Activated naive CD8-positive, alpha-beta T cell (primary cell): ENCODE data around the gene COG5.

Experiments
- H3K27ac Mint-ChIP-seq: one replicate; pipeline ENCODE4 v1.8.0; 2021; ENCODE audit warnings: mixed read lengths
- H3K27me3 Mint-ChIP-seq: one replicate; pipeline ENCODE4 v1.8.0; 2021; ENCODE audit warnings: mixed read lengths
- H3K36me3 Mint-ChIP-seq: one replicate; pipeline ENCODE4 v1.8.0; 2021; ENCODE audit warnings: mixed read lengths
- H3K4me1 Mint-ChIP-seq: one replicate; pipeline ENCODE4 v1.8.0; 2021; ENCODE audit warnings: low read depth, mixed read lengths
- H3K4me3 Mint-ChIP-seq: one replicate; pipeline ENCODE4 v1.8.0; 2021; ENCODE audit warnings: mild to moderate bottlenecking, mixed read lengths
- H3K9me3 Mint-ChIP-seq: one replicate; pipeline ENCODE4 v1.8.0; 2021; ENCODE audit warnings: low read depth, mixed read lengths

Gene COG5

DNA sequence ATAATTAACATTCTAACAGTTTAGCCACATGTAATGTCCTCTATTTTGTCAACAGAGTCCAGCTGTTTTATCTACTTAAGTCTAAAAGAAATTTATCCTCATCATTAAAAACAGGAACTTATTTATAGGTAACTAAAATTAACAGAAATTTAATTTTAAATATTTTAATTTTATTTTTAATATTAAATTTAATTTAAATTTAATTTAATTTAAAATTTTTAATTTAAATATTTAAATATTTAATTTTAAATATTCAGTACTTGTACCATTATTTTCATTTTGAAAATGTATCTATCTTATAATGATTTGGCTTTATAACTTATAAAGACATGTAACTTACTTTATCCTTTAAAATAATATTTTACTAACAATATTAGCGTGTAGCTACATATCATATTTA, 94.9 kb downstream of the COG5 start:
- no peaks in the 10 kb centered on the region for H3K27me3 Mint-ChIP-seq
- no peaks in the 10 kb centered on the region for H3K9me3 Mint-ChIP-seq
- no peak overlapping the region for H3K4me3 Mint-ChIP-seq
- no peak overlapping the region for H3K27ac Mint-ChIP-seq
- H3K36me3 Mint-ChIP-seq: no peaks in the 10 kb centered on the region
- H3K4me1 Mint-ChIP-seq: peaks cover 7% of the 10 kb centered on the region

DNA sequence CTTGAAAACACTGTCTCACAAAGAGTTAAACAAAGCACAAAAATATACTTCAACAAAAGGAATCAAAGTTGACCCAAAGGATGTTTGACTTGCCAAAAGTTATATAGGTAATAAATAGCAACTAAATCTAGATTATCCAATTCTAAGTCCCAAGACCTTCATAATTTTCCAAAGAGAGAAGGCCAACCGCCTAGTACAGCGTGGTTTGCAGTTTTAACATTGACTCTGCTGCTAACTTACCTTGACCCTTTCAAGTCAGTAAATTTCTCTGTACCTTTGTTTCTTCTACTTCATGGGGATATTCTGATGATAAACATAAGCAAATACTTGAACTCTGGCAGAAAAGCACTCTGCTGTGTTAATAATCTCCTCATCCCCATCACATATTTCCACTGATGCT, 95.7 kb downstream of the COG5 start:
- no peak overlapping the region for H3K4me3 Mint-ChIP-seq
- no peaks in the 10 kb centered on the region for H3K36me3 Mint-ChIP-seq
- peaks cover 7% of the 10 kb centered on the region for H3K4me1 Mint-ChIP-seq
- H3K9me3 Mint-ChIP-seq: no peaks in the 10 kb centered on the region
- H3K27ac Mint-ChIP-seq: no peak overlapping the region
- H3K27me3 Mint-ChIP-seq: no peaks in the 10 kb centered on the region

DNA sequence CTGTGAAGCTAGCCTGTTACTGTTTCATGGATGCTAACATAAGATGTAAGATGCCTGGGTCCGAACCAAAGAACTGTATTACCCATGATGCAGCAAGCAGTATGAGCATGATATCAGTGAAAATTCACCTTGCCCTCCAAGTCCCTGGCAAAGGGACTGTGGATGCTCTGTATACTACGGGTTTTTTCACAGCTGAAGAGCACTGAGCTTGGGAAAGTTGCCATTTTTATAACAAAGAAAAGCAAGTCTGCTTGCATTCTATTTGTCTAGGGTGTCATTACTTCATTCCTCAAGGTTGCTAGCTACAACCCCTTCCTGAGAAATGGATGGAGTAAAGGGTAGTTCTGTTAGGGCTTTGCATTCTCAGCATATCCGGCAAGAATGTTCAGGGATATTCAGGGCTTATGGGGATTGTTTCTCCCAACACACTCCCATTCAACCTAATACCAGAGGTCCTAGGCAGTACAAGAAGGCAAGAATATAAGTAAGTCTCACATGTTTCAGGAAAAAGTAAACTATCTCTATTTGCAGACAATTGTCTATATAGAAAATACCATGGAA, 99.0 kb downstream of the COG5 start:
- H3K9me3 Mint-ChIP-seq: no peaks in the 10 kb centered on the region
- H3K4me1 Mint-ChIP-seq: peaks cover 5% of the 10 kb centered on the region
- no peak overlapping the region for H3K4me3 Mint-ChIP-seq
- no peaks in the 10 kb centered on the region for H3K36me3 Mint-ChIP-seq
- H3K27ac Mint-ChIP-seq: no peak overlapping the region
- no peaks in the 10 kb centered on the region for H3K27me3 Mint-ChIP-seq

DNA sequence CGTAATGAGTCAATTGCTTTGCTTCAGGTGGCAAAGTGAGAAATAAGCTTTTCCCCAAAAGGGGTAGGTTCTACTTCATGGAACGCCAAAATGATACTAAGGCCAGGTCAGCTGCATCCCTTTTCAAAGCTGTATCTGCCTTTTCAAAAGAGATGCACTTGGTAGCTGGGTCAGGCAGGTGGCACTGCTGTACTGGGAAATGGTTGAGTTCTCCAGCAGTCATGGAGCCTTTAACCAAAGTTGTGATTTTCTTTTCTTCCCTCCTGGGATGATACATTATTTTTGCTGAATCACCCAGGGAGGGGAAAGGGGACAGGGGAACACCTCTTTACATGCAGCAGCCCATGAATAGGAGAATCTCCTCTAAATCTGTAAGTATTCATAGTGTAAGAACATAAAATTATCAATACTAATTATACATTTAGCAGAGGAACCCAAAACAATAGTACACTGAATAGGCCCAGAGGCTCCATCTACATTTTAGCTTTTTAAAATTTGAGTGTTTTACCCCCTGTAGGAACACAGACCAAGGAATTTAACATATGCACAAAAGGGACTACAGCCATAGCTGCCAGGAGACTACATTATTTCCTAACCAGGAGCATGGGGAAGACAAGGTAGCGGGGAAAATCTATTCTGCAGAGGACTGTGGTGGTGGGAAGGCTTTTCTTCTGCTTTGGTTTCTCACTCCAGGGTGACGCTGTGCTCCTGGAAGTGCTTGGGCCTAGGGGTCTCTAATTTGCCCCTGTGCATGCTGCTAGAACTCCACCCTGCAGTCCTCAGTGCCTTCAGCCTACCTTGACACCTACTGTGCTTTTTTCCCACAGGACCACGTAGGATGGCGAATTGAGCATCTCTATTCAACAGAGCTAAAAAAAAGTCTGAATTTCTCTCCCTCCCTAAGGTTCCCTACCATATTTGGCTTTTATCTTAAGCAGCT, 100.3 kb downstream of the COG5 start:
- H3K36me3 Mint-ChIP-seq: peaks cover 5% of the 10 kb centered on the region
- no peaks in the 10 kb centered on the region for H3K9me3 Mint-ChIP-seq
- H3K4me1 Mint-ChIP-seq: peaks cover 5% of the 10 kb centered on the region
- H3K27ac Mint-ChIP-seq: no peak overlapping the region
- no peak overlapping the region for H3K4me3 Mint-ChIP-seq
- H3K27me3 Mint-ChIP-seq: no peaks in the 10 kb centered on the region

DNA sequence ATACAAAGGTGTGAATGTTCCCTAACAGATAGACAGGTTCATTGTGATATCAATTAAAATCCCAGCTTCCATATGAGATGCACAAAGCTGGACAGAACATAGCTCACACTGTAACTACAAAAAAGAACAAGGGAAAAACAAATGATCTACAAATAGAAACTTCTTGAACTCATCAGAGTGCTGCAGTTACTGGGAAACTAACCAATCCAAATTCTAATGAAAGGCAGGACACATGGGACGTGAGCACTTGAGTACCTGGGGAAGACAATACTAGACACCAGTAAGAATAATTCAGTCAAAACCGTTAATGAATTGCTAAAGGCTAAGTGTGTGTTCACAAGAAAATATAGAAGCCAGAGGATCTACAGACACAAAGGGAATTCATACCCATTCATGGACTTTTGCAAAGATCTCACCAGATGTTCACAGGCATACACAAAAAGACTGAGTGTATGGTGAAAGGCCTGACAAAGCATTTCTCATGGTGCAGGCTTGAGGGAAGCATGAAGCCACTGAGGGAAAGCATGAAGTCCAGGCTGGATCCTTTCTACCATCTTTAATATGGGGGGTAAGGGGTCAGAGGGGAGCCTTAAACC, 101.7 kb downstream of the COG5 start:
- Mint-ChIP-seq H3K4me1 (peaks cover 5% of the 10 kb centered on the region), H3K36me3 (peaks cover 13% of the 10 kb centered on the region), H3K9me3 (no peaks in the 10 kb centered on the region), H3K4me3 (no peak overlapping the region), H3K27ac (no peak overlapping the region), H3K27me3 (no peaks in the 10 kb centered on the region)

DNA sequence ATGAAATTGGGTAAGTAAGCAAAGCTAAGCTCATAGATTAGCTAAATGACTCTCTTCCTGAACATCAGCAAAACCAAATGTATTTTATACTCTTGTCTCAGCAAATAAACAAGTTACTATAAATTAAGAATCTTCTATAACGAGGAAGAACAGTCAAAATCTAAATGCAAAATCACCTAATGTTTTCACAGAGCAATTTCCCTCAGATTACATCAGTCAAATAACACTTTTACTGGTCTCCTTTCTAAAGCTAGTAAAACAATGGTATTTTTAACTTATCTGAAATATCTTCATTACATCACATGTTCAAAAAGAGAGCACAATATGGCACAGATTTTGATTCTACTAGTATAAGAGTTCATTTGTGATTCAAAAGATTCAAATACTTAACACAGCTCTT, 110.3 kb downstream of the COG5 start:
- Mint-ChIP-seq H3K9me3 (no peaks in the 10 kb centered on the region), H3K4me1 (peaks cover 14% of the 10 kb centered on the region), H3K36me3 (peaks cover 34% of the 10 kb centered on the region), H3K4me3 (no peak overlapping the region), H3K27ac (no peak overlapping the region), H3K27me3 (no peaks in the 10 kb centered on the region)

DNA sequence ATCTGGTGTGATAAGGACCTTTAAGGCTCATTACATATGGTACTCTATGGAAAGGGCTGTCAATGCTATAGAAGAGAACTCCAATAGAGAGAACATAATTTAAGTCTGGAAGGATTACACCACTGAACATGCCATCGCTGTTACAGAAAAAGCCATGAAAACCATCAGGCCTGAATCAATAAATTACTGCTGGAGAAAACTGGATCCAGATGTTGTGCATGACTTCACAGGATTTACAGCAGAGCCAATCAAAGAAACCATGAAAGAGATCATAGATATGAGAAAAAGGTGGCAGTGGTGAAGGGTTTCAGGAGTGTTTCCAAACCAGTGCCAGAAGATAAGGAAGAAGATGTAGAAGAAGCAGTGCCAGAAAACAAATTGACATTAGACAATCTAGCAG, 112.8 kb downstream of the COG5 start:
- Mint-ChIP-seq H3K4me1 (peaks cover 16% of the 10 kb centered on the region), H3K27ac (no peak overlapping the region), H3K36me3 (peaks cover 31% of the 10 kb centered on the region), H3K27me3 (no peaks in the 10 kb centered on the region), H3K4me3 (no peak overlapping the region), H3K9me3 (no peaks in the 10 kb centered on the region)

DNA sequence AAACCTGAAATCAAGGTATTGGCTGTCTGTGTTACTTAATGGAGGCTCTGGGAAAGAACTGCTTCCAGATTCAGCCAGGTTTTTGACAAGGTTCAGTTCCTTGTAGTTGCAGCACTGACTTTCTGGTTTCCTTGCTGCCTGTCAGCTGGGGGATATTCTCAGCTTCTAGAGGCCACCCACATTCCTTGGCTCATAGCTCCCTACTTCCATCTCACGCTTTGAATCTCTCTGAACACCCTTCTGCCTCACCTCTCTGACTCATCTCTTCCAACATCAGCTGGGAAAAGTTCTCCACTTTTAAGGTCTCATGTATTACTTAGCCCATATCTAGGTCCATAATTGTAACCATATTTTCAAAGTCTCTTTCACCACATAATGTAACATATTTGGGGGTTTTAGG, 116.7 kb downstream of the COG5 start:
- Mint-ChIP-seq H3K27ac (no peak overlapping the region), H3K36me3 (peaks cover 25% of the 10 kb centered on the region), H3K4me3 (no peak overlapping the region), H3K9me3 (no peaks in the 10 kb centered on the region), H3K4me1 (peaks cover 16% of the 10 kb centered on the region), H3K27me3 (no peaks in the 10 kb centered on the region)

DNA sequence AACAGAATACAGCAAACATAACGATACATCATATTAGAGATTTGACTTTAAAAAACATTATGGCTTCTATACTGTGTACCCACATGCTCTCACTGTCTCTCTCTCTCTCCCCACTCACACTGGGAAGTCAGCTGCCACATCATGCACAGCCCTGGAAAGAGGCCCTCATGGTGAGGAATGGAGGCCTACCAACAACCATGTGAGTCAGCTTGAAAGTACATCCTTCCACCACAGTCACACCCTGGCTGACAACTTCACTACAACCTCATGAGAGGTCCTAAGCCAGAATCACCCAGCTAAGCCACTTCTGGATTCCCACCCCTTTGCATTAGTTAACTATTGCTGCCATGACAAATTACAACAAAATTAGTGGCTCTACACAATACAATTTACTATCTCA, 117.2 kb downstream of the COG5 start:
- Mint-ChIP-seq H3K9me3 (no peaks in the 10 kb centered on the region), H3K4me3 (no peak overlapping the region), H3K36me3 (peaks cover 24% of the 10 kb centered on the region), H3K27ac (no peak overlapping the region), H3K4me1 (peaks cover 16% of the 10 kb centered on the region), H3K27me3 (no peaks in the 10 kb centered on the region)

DNA sequence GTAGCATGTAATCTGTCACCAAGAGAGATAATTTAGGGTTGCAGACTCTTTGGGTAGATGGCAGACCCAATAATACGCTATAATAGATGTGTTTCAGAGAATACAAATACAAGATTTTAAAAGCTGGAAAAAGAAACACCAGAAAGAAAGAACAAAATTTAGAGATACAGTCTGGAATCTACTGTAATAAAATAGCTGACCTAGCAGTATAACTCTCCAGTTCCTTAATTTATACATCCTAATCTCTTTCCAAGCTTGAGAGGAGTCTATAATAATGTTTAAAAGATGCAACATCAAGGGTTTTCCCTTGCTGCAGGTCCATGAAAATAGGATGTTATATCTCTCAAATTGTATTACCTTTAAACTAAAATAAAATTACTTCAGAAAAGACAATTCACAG, 121.0 kb downstream of the COG5 start:
- Mint-ChIP-seq H3K4me3 (no peak overlapping the region), H3K4me1 (peaks cover 2% of the 10 kb centered on the region), H3K27me3 (no peaks in the 10 kb centered on the region), H3K9me3 (no peaks in the 10 kb centered on the region), H3K27ac (no peak overlapping the region), H3K36me3 (peaks cover 16% of the 10 kb centered on the region)

DNA sequence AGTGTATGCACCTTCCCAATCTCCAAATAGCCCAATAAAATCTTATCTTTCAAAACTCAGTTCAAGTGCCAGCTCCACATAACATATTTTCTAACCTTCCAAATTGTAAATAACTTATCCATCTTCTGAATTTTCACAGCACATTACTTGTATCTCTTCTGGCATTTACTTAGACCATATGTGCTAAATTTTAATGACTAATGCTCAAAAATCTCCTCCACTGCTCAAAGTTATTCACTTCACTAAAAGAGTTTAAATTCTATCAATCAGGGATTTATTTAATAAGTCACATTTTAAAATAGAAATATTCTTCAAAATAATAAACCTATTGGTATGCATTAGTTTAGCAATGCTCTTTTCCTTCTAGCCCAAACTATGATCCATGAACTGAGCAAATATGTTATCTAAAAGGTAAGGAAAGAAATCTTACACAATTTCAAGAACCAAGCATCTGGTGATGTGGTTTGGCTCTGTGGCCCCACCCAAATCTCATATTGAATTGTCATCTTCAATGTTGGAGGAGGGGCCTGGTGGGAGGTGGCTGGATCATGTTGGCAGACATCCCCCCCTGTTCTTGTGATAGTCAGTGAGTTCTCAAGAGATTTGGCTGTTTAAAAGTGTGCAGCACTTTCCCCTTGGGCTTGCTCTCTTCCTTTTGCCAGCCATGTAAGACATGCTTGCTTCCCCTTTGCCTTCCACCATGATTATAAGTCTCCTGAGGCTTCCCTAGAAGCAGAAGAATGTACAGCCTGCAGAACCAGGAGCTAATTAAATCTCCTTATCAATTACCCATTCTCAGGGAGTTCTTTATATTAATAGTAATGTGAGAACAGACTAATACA, 121.9 kb downstream of the COG5 start:
- H3K9me3 Mint-ChIP-seq: no peaks in the 10 kb centered on the region
- H3K27me3 Mint-ChIP-seq: no peaks in the 10 kb centered on the region
- no peak overlapping the region for H3K4me3 Mint-ChIP-seq
- H3K36me3 Mint-ChIP-seq: peaks cover 20% of the 10 kb centered on the region
- H3K27ac Mint-ChIP-seq: no peak overlapping the region
- H3K4me1 Mint-ChIP-seq: no peaks in the 10 kb centered on the region

DNA sequence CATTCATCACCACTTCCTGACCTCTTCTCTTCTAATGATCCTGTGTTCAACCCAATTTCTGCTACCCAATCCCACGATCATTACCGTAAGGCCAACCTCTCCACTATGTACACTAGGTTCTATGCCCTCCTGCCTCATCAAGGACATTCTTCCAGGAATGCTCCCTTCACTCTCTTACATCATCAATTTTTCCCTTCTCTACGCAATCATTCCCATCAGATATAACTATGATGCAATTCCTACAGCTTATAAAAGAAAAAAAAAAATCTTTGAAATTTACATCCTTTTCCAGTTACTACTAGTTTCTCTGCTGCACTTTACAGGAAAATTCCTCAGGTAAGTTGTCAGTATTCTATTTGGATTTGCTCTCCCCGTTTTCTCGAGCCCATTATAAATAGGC, 124.7 kb downstream of the COG5 start:
- Mint-ChIP-seq H3K27me3 (no peaks in the 10 kb centered on the region), H3K27ac (no peak overlapping the region), H3K4me3 (no peak overlapping the region), H3K4me1 (no peaks in the 10 kb centered on the region), H3K9me3 (peaks cover 5% of the 10 kb centered on the region), H3K36me3 (peaks cover 29% of the 10 kb centered on the region)

DNA sequence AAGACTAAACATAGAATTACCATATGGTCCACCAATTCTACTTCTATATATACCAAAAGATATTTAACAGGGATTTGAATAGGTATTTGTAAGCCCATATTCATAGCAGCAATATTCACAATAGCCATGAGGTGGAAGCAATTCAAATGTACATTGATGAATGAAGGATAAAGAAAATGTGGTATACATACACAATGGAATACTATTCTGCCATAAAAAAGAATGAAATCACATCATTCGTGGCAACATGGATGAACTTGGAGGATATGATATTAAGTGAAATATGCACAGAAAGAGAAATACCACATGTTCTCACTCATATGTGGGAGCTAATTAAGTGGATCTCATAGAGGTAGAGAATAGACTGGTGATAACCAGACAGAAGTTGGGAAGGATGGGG, 128.0 kb downstream of the COG5 start:
- H3K27ac Mint-ChIP-seq: no peak overlapping the region
- H3K4me3 Mint-ChIP-seq: no peak overlapping the region
- H3K9me3 Mint-ChIP-seq: peaks cover 5% of the 10 kb centered on the region
- H3K36me3 Mint-ChIP-seq: peaks cover 36% of the 10 kb centered on the region
- peaks cover 2% of the 10 kb centered on the region for H3K4me1 Mint-ChIP-seq
- no peaks in the 10 kb centered on the region for H3K27me3 Mint-ChIP-seq

DNA sequence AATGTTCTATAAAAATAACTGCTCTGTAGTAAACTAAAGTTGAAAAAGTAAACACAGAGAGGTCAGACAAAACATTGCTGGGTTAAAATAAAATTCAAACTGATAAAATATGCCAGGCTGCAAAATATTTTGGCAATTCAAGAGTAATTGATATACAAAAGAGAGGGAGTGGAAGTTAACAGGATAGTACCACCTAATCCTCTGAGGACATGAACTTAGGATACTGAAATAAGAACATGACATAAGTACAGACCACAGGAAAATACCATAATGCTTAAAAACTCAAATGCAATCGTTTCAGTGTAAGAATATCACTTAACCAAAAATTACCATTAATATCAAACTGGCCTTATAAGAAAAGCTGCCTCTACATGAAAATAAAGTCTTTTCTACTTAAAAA, 131.5 kb downstream of the COG5 start:
- peaks cover 2% of the 10 kb centered on the region for H3K4me1 Mint-ChIP-seq
- H3K27me3 Mint-ChIP-seq: no peaks in the 10 kb centered on the region
- H3K9me3 Mint-ChIP-seq: peaks cover 5% of the 10 kb centered on the region
- no peak overlapping the region for H3K4me3 Mint-ChIP-seq
- H3K27ac Mint-ChIP-seq: no peak overlapping the region
- H3K36me3 Mint-ChIP-seq: peaks cover 40% of the 10 kb centered on the region

DNA sequence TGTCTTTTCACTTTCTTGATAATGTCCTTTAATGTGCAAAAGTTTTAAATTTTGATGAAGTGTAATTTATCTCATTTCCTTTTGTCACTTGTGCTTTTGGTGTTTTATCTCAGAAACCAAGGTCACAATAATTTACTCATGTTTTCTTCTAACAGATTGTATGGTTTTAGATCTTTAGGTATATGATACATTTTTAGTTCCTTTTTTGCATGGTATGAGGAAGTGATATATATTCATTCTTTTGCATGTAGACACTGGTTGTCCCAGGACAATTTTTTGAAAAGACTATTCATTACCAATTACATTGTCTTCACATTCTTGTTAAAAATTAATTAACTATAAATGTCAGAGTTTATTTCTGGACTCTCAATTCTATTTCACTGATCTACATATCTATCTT, 133.7 kb downstream of the COG5 start:
- H3K27ac Mint-ChIP-seq: no peak overlapping the region
- H3K27me3 Mint-ChIP-seq: no peaks in the 10 kb centered on the region
- no peak overlapping the region for H3K4me3 Mint-ChIP-seq

More for the DNA sequence above, 133.7 kb downstream of the COG5 start:
- Mint-ChIP-seq H3K4me1 (peaks cover 2% of the 10 kb centered on the region), H3K36me3 (peaks cover 32% of the 10 kb centered on the region), H3K9me3 (no peaks in the 10 kb centered on the region)
